Loucy (cell line): Measurements from ENCODE around the gene IL18.

Experiments
- H2AFZ ChIP-seq: fragments of 200-600 bp; sonication (generic); 2 replicates; pipeline ENCODE4 v1.6.0; 2016; ENCODE audit warnings: antibody characterized with exemption, mild to moderate bottlenecking, low read length, moderate library complexity
- H3F3A ChIP-seq: fragments of 200-600 bp; 2 replicates; pipeline ENCODE4 v1.6.0; 2016; ENCODE audit warnings: antibody characterized with exemption, low read depth, mild to moderate bottlenecking
- H3K27me3 ChIP-seq: fragments of 200-600 bp; sonication (generic); 2 replicates; pipeline ENCODE4 v1.6.1; 2014; ENCODE audit warnings: low read length, mild to moderate bottlenecking; ENCODE audit not compliant: insufficient read depth, poor library complexity, severe bottlenecking
- H3K36me3 ChIP-seq: fragments of 200-600 bp; sonication (generic); 2 replicates; pipeline ENCODE4 v1.6.1; 2016; ENCODE audit warnings: low read length; ENCODE audit not compliant: insufficient read depth
- H3K4me1 ChIP-seq: fragments of 200-600 bp; sonication (generic); 2 replicates; pipeline ENCODE4 v1.5.1; 2014; ENCODE audit warnings: low read length, mild to moderate bottlenecking; ENCODE audit not compliant: insufficient read depth, poor library complexity, severe bottlenecking
- H3K4me2 ChIP-seq: fragments of 200-600 bp; sonication (generic); 2 replicates; pipeline ENCODE4 v1.6.0; 2014; ENCODE audit warnings: antibody characterized with exemption, low read length, low read depth, mild to moderate bottlenecking; ENCODE audit not compliant: poor library complexity, severe bottlenecking
- H3K4me3 ChIP-seq: fragments of 200-600 bp; sonication (generic); 2 replicates; pipeline ENCODE4 v1.5.1; 2014; ENCODE audit warnings: low read length, mild to moderate bottlenecking, mixed read lengths; ENCODE audit not compliant: poor library complexity, severe bottlenecking
- H3K79me2 ChIP-seq: fragments of 200-600 bp; sonication (generic); 2 replicates; pipeline ENCODE4 v1.6.1; 2014; ENCODE audit warnings: low read length; ENCODE audit not compliant: insufficient read depth
- H3K9ac ChIP-seq: fragments of 200-600 bp; sonication (generic); 2 replicates; pipeline ENCODE4 v1.6.0; 2014; ENCODE audit warnings: mild to moderate bottlenecking, low read depth, low read length, moderate library complexity; ENCODE audit not compliant: poor library complexity, severe bottlenecking
- H3K9me2 ChIP-seq: fragments of 200-600 bp; sonication (generic); replicated peaks from 2 replicates; pipeline ENCODE4 v1.6.1; 2016; ENCODE audit warnings: low read depth, low read length, mixed read lengths
- H3K9me3 ChIP-seq: fragments of 200-600 bp; sonication (generic); 2 replicates; pipeline ENCODE4 v1.6.1; 2014; ENCODE audit warnings: mild to moderate bottlenecking, antibody characterized with exemption, low read length, low read depth; ENCODE audit not compliant: insufficient read depth
- H4K20me1 ChIP-seq: fragments of 200-600 bp; sonication (generic); 2 replicates; pipeline ENCODE4 v1.6.0; 2014; ENCODE audit warnings: antibody characterized with exemption, low read length, mild to moderate bottlenecking; ENCODE audit not compliant: insufficient read depth, poor library complexity, severe bottlenecking
- CTCF ChIP-seq: fragments of 200-600 bp; sonication (generic); conservative IDR thresholded peaks from 2 replicates; pipeline ENCODE4 v1.5.1; 2014; ENCODE audit warnings: mild to moderate bottlenecking, antibody characterized with exemption, low read length
- EZH2phosphoT487 ChIP-seq: fragments of 200-600 bp; IDR thresholded peaks from 2 replicates; pipeline ENCODE4 v1.6.1; 2018; ENCODE audit warnings: antibody characterized with exemption, mild to moderate bottlenecking, moderate library complexity, borderline replicate concordance

Gene IL18

GRCh38 chr11:112174789-112175598, 11.1 kb upstream of the IL18 start, which contains the start of gene BCO2:
BCO2 (plus strand) TSS chr11:112175512; CDS start chr11:112175602, 90 bp downstream.
- Histone ChIP-seq H3K9ac (no peak within 1 kb of the TSS), H3K4me2 (peak within 1 kb of the TSS; percentile 73), H3K9me3 (no peaks in the 10 kb centered on the region), H2AFZ (peak within 1 kb of the TSS; percentile 46), H3K4me3 (peak within 1 kb of the TSS; percentile 62), H3F3A (peaks cover 3% of the 10 kb centered on the region; the same call in 1 of the 2 replicates), H3K79me2 (no peaks in the 10 kb centered on the region), H3K27me3 (no peaks in the 10 kb centered on the region), H3K36me3 (no peaks in the 10 kb centered on the region), H4K20me1 (no peaks in the 10 kb centered on the region), H3K9me2 (no peaks in the 10 kb centered on the region), H3K4me1 (peaks cover 34% of the 10 kb centered on the region)
- no peak for TF ChIP-seq EZH2phosphoT487
- TF ChIP-seq CTCF, result peak; percentile 90

GRCh38 chr11:112173152-112173551, 9.3 kb upstream of the IL18 start:
- H2AFZ ChIP-seq, result no peak overlapping the region
- peaks cover 17% of the 10 kb centered on the region for H3K4me1 ChIP-seq
- H3K9ac ChIP-seq, result no peak overlapping the region
- H3F3A ChIP-seq, result peaks cover 3% of the 10 kb centered on the region; the same call in 1 of the 2 replicates
- H3K79me2 ChIP-seq, result no peaks in the 10 kb centered on the region
- TF ChIP-seq CTCF (no peak), EZH2phosphoT487 (no peak)
- no peaks in the 10 kb centered on the region for H3K9me2 ChIP-seq
- no peaks in the 10 kb centered on the region for H3K36me3 ChIP-seq
- no peak overlapping the region for H3K4me2 ChIP-seq
- H4K20me1 ChIP-seq, result no peaks in the 10 kb centered on the region
- no peaks in the 10 kb centered on the region for H3K9me3 ChIP-seq
- no peaks in the 10 kb centered on the region for H3K27me3 ChIP-seq
- no peak overlapping the region for H3K4me3 ChIP-seq

GRCh38 chr11:112172362-112172994, 8.6 kb upstream of the IL18 start:
- Histone ChIP-seq H2AFZ (no peak overlapping the region), H3K9me3 (no peaks in the 10 kb centered on the region), H4K20me1 (no peaks in the 10 kb centered on the region), H3K9me2 (no peaks in the 10 kb centered on the region), H3K36me3 (no peaks in the 10 kb centered on the region), H3K4me2 (no peak overlapping the region), H3K4me1 (peaks cover 17% of the 10 kb centered on the region), H3K4me3 (no peak overlapping the region), H3F3A (peaks cover 3% of the 10 kb centered on the region; the same call in 1 of the 2 replicates), H3K9ac (no peak overlapping the region), H3K27me3 (no peaks in the 10 kb centered on the region), H3K79me2 (no peaks in the 10 kb centered on the region)
- TF ChIP-seq EZH2phosphoT487 (no peak), CTCF (no peak)
